Measurements from ENCODE around the gene MCM9.
A peak's percentile ranks its signal among the peaks of the same experiment; 100 is the strongest.

Gene MCM9

GRCh38 chr6:118786596-118787453 lies 148.1 kb downstream of the MCM9 start:
- H3K27ac Mint-ChIP-seq = no peak overlapping the region
- no peaks in the 10 kb centered on the region for H3K9me3 Mint-ChIP-seq
- no peak for DNase-seq
- ATAC-seq (replicated peaks) = no peak
- H3K4me3 Mint-ChIP-seq = peak overlapping the region in 1 of 2 donors; percentile 7
- peaks cover 5% of the 10 kb centered on the region for H3K36me3 Mint-ChIP-seq (ENCODE audit: insufficient read depth)
- no peaks in the 10 kb centered on the region for H3K27me3 Mint-ChIP-seq
- H3K4me1 Mint-ChIP-seq (ENCODE audit: low read depth in 2 of 2) = peaks cover 18 to 23% of the 10 kb centered on the region in 2 donors

DNA sequence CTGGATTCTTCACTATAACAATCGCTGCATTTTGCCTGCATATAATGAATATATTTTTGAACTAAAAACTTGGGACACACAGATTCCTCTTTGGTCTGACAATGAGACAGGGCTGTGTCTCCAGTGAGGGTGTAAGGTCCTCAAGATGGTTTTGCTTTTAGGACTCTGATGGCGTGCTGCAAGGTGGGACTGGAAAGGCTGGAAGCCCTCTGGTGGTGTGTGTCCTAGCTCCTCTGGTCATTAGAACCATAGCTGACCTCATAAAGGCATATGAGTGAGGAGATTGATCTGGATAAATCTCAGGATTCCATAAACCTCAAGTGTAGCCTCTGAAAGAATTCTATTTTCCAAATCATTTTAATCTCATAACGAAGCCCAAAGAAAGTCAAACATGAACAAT lies 149.4 kb downstream of the MCM9 start:
- Mint-ChIP-seq H3K4me3 (no peak overlapping the region), H3K27ac (peak overlapping the region in 1 of 2 donors; percentile 46), H3K36me3 (ENCODE audit: insufficient read depth) (peaks cover 5% of the 10 kb centered on the region), H3K4me1 (ENCODE audit: low read depth in 2 of 2) (peaks cover 18 to 20% of the 10 kb centered on the region in 2 donors), H3K27me3 (no peaks in the 10 kb centered on the region), H3K9me3 (no peaks in the 10 kb centered on the region)
- ATAC-seq (replicated peaks) = no peak
- DNase-seq = no peak

GRCh38 chr6:118784641-118785164 lies 150.3 kb downstream of the MCM9 start:
- Mint-ChIP-seq H3K27ac (no peak overlapping the region), H3K4me3 (no peak overlapping the region), H3K9me3 (no peaks in the 10 kb centered on the region), H3K27me3 (no peaks in the 10 kb centered on the region), H3K36me3 (ENCODE audit: insufficient read depth) (peaks cover 3% of the 10 kb centered on the region), H3K4me1 (ENCODE audit: low read depth in 2 of 2) (peaks cover 16 to 18% of the 10 kb centered on the region in 2 donors)
- ATAC-seq (replicated peaks) = no peak
- no peak for DNase-seq

GRCh38 chr6:118783931-118784550 lies 150.9 kb downstream of the MCM9 start:
- no peak overlapping the region for H3K27ac Mint-ChIP-seq
- no peaks in the 10 kb centered on the region for H3K36me3 Mint-ChIP-seq (ENCODE audit: insufficient read depth)
- no peak overlapping the region for H3K4me3 Mint-ChIP-seq
- H3K9me3 Mint-ChIP-seq = no peaks in the 10 kb centered on the region
- no peaks in the 10 kb centered on the region for H3K27me3 Mint-ChIP-seq
- ATAC-seq (replicated peaks) (no peak), DNase-seq (no peak)
- peaks cover 14 to 16% of the 10 kb centered on the region in 2 donors for H3K4me1 Mint-ChIP-seq (ENCODE audit: low read depth in 2 of 2)

GRCh38 chr6:118782651-118783050 lies 152.3 kb downstream of the MCM9 start:
- H3K27me3 Mint-ChIP-seq = no peaks in the 10 kb centered on the region
- no peak for ATAC-seq (replicated peaks)
- no peak overlapping the region for H3K27ac Mint-ChIP-seq
- peaks cover 2% of the 10 kb centered on the region in 2 donors for H3K4me1 Mint-ChIP-seq (ENCODE audit: low read depth in 2 of 2)
- DNase-seq = no peak
- no peaks in the 10 kb centered on the region for H3K36me3 Mint-ChIP-seq (ENCODE audit: insufficient read depth)
- H3K9me3 Mint-ChIP-seq = no peaks in the 10 kb centered on the region
- H3K4me3 Mint-ChIP-seq = no peak overlapping the region

DNA sequence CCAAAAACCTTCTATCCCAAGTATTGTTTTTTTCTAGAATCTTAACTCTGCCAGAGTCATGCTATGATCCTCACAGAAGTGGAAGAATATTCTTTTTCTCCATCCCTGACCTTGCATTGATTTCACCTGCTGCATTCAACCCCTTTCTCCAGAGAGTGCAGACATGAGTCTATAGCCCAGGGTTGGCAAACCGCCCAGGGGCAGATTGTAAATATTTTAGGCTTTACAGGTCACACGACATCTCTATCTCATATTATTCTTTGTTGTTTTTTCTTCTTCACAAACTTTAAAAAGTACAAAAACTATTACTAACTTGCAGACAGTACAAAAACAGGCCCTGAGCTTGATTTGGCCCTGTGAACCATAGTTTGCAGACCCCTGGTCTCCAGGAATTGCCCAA lies 153.1 kb downstream of the MCM9 start:
- Mint-ChIP-seq H3K4me3 (no peak overlapping the region), H3K9me3 (no peaks in the 10 kb centered on the region), H3K27ac (no peak overlapping the region), H3K27me3 (no peaks in the 10 kb centered on the region), H3K4me1 (ENCODE audit: low read depth in 2 of 2) (peaks cover 8% of the 10 kb centered on the region in 2 donors), H3K36me3 (ENCODE audit: insufficient read depth) (no peaks in the 10 kb centered on the region)
- DNase-seq = no peak
- no peak for ATAC-seq (replicated peaks)

DNA sequence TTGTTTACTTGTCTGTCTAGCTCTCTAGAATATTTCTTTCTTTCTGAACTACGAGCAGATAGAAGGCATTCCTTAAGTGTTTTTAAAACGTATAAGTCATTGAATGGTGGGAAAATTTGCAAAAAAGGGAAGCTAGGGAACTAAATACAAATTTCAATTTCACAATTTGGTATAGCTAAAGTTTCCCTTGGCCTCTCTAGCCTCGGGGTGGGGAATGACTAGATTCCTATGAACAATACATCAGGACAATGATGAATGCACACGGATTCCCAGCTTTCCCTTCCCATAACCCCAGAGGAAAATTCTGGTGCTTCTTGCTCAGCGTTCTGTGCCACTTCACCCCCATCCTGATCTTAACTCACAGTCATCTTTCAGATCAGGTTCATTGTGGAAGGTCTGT lies 154.3 kb downstream of the MCM9 start:
- Mint-ChIP-seq H3K4me3 (no peak overlapping the region), H3K36me3 (ENCODE audit: insufficient read depth) (no peaks in the 10 kb centered on the region), H3K4me1 (ENCODE audit: low read depth in 2 of 2) (peaks cover 13 to 14% of the 10 kb centered on the region in 2 donors), H3K9me3 (no peaks in the 10 kb centered on the region), H3K27me3 (no peaks in the 10 kb centered on the region), H3K27ac (no peak overlapping the region)
- DNase-seq (no peak), ATAC-seq (replicated peaks) (no peak)

DNA sequence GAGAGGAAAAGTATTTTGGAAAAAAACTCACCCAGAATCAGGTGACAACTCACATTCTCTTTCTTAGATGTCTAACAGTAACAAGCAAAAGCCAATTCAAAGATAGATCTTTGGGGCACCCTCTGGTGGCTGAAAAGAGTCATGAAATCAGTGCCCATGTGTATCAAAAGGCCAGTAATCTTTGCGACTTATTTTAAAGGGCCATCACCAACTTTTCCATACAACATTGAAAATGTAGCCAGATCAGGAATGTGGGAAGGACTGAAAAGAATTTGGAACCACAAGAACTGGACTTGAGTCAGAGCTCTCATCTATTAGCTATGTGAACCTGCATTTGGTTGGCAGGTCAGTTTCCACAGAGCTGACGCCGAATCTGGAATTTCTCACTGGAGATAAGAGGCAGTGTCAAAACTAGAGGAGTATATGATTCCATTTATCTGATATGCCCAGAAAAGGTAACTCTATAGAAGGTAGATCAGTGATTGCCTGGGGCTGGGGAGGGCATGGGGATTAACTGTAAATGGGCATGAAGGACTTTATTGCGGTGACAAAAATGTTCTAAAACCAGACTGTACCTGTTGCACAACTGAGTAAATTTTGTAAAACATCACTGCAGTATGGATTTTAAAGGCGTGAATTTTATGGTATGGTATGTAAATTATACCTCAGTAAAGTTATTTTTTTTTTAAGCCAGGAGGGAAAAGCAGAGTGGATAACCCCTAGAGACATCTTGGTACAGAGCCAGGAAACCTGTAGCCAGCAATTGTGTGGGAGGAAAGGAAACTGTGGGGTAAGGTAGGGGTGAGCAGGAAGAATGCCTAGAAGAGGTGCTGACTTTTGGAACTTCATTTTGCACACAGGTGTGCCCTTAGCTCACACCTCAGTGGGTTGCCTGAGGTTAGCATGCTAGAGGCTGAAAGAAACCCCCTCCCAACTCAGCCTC lies 158.1 kb downstream of the MCM9 start:
- Mint-ChIP-seq H3K4me1 (ENCODE audit: low read depth in 2 of 2) (peaks cover 13 to 14% of the 10 kb centered on the region in 2 donors), H3K4me3 (peak overlapping the region in 1 of 2 donors; percentile 8), H3K27me3 (no peaks in the 10 kb centered on the region), H3K27ac (peak overlapping the region; percentile 26 to 88), H3K9me3 (no peaks in the 10 kb centered on the region), H3K36me3 (ENCODE audit: insufficient read depth) (no peaks in the 10 kb centered on the region)
- peak; percentile 96 for ATAC-seq (replicated peaks)
- peak; percentile 58 to 64 (median 59) for DNase-seq

DNA sequence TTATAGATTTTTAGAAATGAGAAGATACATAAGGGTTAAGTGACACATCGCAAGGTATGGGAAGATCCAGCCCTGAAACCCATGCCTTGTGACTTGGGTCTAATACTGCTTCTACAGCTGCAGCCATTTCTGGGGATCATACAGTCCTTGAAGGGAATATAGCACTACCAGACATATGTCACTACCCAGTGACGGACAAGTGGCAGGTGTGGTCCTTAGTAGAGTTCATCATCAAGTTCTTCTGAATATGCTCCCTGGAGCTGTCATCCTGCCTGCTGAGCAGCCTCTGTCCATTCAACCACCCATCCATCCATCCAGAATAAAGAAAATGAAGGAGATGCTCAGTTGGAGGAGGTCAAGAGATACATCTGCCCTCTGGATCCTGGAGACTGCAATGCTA lies 159.6 kb downstream of the MCM9 start:
- H3K27ac Mint-ChIP-seq = no peak overlapping the region
- no peaks in the 10 kb centered on the region for H3K9me3 Mint-ChIP-seq
- no peaks in the 10 kb centered on the region for H3K36me3 Mint-ChIP-seq (ENCODE audit: insufficient read depth)
- H3K4me1 Mint-ChIP-seq (ENCODE audit: low read depth in 2 of 2) = peaks cover 13 to 14% of the 10 kb centered on the region in 2 donors
- no peaks in the 10 kb centered on the region for H3K27me3 Mint-ChIP-seq
- H3K4me3 Mint-ChIP-seq = no peak overlapping the region
- DNase-seq (no peak), ATAC-seq (replicated peaks) (no peak)

DNA sequence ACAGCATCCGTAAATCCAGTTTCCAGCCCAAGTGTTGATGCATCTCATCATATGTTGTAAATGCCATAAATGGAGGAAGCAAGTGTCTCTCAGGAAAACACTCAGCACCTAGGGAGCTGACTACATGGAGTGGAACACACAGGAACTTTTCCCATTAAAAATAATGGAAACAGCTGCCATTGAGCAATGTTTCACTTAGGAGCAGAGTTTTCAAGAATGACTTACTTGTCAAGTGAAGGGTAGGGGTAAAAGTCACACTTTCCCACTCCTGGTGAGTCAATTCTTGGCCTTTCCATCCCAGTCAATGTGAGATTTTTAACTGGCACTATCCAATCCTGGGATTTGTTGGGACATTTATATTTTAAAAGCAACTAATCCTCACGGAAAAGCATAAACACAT lies 160.4 kb downstream of the MCM9 start:
- ATAC-seq (replicated peaks) (no peak), DNase-seq (no peak)
- H3K9me3 Mint-ChIP-seq = no peaks in the 10 kb centered on the region
- no peaks in the 10 kb centered on the region for H3K27me3 Mint-ChIP-seq
- no peak overlapping the region for H3K27ac Mint-ChIP-seq
- H3K4me3 Mint-ChIP-seq = no peak overlapping the region
- peaks cover under 1% of the 10 kb centered on the region for H3K36me3 Mint-ChIP-seq (ENCODE audit: insufficient read depth)
- H3K4me1 Mint-ChIP-seq (ENCODE audit: low read depth in 2 of 2) = peaks cover 13 to 14% of the 10 kb centered on the region in 2 donors

DNA sequence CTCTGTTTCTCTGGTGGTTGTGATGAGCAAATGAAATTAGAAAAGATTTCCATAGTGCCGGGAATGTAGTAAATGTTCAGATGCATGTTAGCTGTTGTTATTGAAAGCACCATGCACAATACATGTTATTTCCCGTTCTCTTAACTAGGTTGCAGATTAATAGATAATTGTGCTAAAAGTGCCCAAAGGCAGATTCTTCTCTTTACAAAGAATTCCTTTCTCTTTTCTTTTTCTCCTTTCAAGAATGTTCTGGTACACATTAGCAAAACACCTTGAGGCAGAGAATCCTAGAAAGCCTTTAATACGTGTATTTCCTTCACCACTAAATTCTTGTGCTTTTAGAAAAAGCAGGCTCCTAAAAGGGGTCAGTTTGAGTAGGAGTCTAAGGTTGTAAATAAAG lies 162.1 kb downstream of the MCM9 start:
- DNase-seq (no peak), ATAC-seq (replicated peaks) (no peak)
- Mint-ChIP-seq H3K4me1 (ENCODE audit: low read depth in 2 of 2) (peaks cover 26 to 28% of the 10 kb centered on the region in 2 donors), H3K27ac (no peak overlapping the region), H3K36me3 (ENCODE audit: insufficient read depth) (peaks cover 4% of the 10 kb centered on the region), H3K9me3 (no peaks in the 10 kb centered on the region), H3K4me3 (no peak overlapping the region), H3K27me3 (no peaks in the 10 kb centered on the region)

DNA sequence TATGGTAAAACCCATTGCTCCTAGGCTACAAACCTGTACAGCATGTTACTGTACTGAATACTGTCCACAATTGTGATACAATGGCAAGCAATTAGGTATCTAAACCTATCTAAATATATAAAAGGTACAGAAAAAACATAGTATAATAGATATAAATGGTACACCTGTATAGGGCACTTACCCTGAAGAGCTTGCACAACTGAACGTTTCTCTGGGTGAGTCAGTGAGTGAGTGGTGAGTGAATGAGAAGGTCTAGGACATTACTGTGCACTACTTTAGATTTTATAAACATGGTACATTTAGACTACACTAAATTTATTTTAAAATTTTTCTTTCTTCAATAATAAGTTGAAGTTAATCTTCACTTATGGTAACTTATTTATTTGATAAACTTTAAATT lies 163.7 kb downstream of the MCM9 start:
- no peak for ATAC-seq (replicated peaks)
- H3K27ac Mint-ChIP-seq = no peak overlapping the region

GRCh38 chr6:118770835-118771234 lies 164.1 kb downstream of the MCM9 start:
- no peak for DNase-seq
- no peaks in the 10 kb centered on the region for H3K9me3 Mint-ChIP-seq
- peaks cover 4% of the 10 kb centered on the region for H3K36me3 Mint-ChIP-seq (ENCODE audit: insufficient read depth)
- peaks cover 13 to 14% of the 10 kb centered on the region in 2 donors for H3K4me1 Mint-ChIP-seq (ENCODE audit: low read depth in 2 of 2)
- no peaks in the 10 kb centered on the region for H3K27me3 Mint-ChIP-seq
- H3K27ac Mint-ChIP-seq = no peak overlapping the region
- no peak for ATAC-seq (replicated peaks)
- H3K4me3 Mint-ChIP-seq = no peak overlapping the region

More for the DNA sequence above, 163.7 kb downstream of the MCM9 start:
- H3K9me3 Mint-ChIP-seq = no peaks in the 10 kb centered on the region
- H3K36me3 Mint-ChIP-seq (ENCODE audit: insufficient read depth) = peaks cover 4% of the 10 kb centered on the region
- H3K27me3 Mint-ChIP-seq = no peaks in the 10 kb centered on the region
- peaks cover 13 to 14% of the 10 kb centered on the region in 2 donors for H3K4me1 Mint-ChIP-seq (ENCODE audit: low read depth in 2 of 2)
- no peak overlapping the region for H3K4me3 Mint-ChIP-seq
- DNase-seq = no peak

Measured in effector memory CD8-positive, alpha-beta T cell (primary cell).